ENCODE data around the gene WDR72. TPM values are rescaled to one million over a fixed set of nuclear protein-coding genes. Genes with fewer than 3 reads are reported as not detected.
"Not testable (repeated sequence)": the region's sequence is repeated elsewhere in the genome, so short reads cannot be mapped to it uniquely, and the experiment has no call there.

Gene WDR72
- total and polyA plus RNA-seq, 2 of the 8 experiments (the other 6 are each of a cell fraction or from before 2014, with no cell fraction given) = 1.2 to 1.9 TPM

DNA sequence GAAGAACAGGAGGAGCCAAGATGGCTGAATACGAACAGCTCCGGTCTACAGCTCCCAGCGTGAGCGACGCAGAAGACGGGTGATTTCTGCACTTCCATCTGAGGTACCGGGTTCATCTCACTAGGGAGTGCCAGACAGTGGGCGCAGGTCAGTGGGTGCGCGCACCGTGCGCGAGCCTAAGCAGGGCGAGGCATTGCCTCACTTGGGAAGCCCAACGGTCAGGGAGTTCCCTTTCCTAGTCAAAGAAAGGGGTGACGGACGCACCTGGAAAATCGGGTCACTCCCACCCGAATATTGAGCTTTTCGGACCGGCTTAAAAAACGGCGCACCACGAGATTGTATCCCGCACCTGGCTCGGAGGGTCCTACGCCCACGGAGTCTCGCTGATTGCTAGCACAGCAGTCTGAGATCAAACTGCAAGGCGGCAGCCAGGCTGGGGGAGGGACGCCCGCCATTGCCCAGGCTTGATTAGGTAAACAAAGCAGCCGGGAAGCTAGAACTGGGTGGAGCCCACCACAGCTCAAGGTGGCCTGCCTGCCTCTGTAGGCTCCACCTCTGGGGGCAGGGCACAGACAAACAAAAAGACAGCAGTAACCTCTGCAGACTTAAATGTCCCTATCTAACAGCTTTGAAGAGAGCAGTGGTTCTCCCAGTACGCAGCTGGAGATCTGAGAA is 218.7 kb downstream of the WDR72 start:
- CTCF ChIA-PET (ENCODE audit: partially characterized antibody); H3K9me3 ChIP-seq (ENCODE audit: insufficient read depth in 2 of 2, low read depth in 1 of 2, low read length in 1 of 2); H3K4me1 ChIP-seq (replicated peaks in 1 of 4; ENCODE audit: control insufficient read depth in 3 of 4, insufficient read depth in 4 of 4, low read length in 3 of 4); DNase-seq (ENCODE audit: low read depth in 1 of 2, low spot score in 2 of 2); H4K20me1 ChIP-seq (replicated peaks in 1 of 2; ENCODE audit: control insufficient read depth in 1 of 2, insufficient read depth in 2 of 2, low read length in 2 of 2); H2BK120ac ChIP-seq (replicated peaks; ENCODE audit: low read depth, low read length); H3K27ac ChIP-seq (ENCODE audit: low read depth, low read length); H3K9ac ChIP-seq (replicated peaks in 1 of 4; ENCODE audit: extremely low read depth in 1 of 4, low read depth in 3 of 4, low read length in 3 of 4); FAIRE-seq; H2AK5ac ChIP-seq (ENCODE audit: low read depth, low read length); H4K91ac ChIP-seq (replicated peaks; ENCODE audit: insufficient read length, low read length); H3K36me3 ChIP-seq (ENCODE audit: control insufficient read depth in 2 of 4, insufficient read depth in 4 of 4, low read length in 3 of 4); H2BK12ac ChIP-seq (ENCODE audit: low read depth, low read length); H4K8ac ChIP-seq (ENCODE audit: extremely low read depth, insufficient read depth, low read length); H3K23me2 ChIP-seq (ENCODE audit: low read depth, low read length); H3K79me2 ChIP-seq (ENCODE audit: control insufficient read depth in 1 of 2, insufficient read depth in 2 of 2, low read length in 2 of 2); H3K4ac ChIP-seq (replicated peaks; ENCODE audit: insufficient read length, low read depth, low read length); H2BK20ac ChIP-seq (ENCODE audit: low read length); H3K14ac ChIP-seq (ENCODE audit: insufficient read length); H4K5ac ChIP-seq (ENCODE audit: insufficient read length, low read depth, low read length); H2AFZ ChIP-seq (ENCODE audit: low read length); H3K79me1 ChIP-seq (ENCODE audit: low read depth, low read length); H3K56ac ChIP-seq (replicated peaks; ENCODE audit: insufficient read length, low read depth, low read length); H3K18ac ChIP-seq (ENCODE audit: extremely low read depth, low read length); H3K27me3 ChIP-seq (replicated peaks in 1 of 4; ENCODE audit: control insufficient read depth in 3 of 4, extremely low read depth in 1 of 4, insufficient read depth in 3 of 4, low read length in 3 of 4); H3K23ac ChIP-seq (ENCODE audit: insufficient read length); H2BK15ac ChIP-seq (ENCODE audit: low read length); H2BK5ac ChIP-seq (ENCODE audit: low read depth, low read length): not testable (repeated sequence)
- POLR2A ChIA-PET (ENCODE audit: partially characterized antibody) = interaction anchor here (0.8 kb wide), 1 partner anchor 13 kb away, joined by 3 read pairs; no protein-coding TSS in a partner anchor
- Histone ChIP-seq H3K4me2 (ENCODE audit: insufficient read depth in 1 of 2, low read depth in 2 of 2, low read length in 2 of 2) (peak overlapping the region in 1 of 2 experiments; percentile 37; a peak in 1 of 4 replicates), H3K4me3 (ENCODE audit: extremely low read depth in 1 of 4, insufficient read depth in 2 of 4, low read depth in 3 of 4, low read length in 4 of 4) (peak overlapping the region in 1 of 4 experiments; percentile 34; a peak in 1 of 8 replicates)
- WGBS, 2 experiments (ENCODE audit: extremely low coverage in 1 of 2, insufficient coverage in 1 of 2, insufficient read length in 1 of 2, insufficient replicate concordance in 2 of 2, low coverage in 1 of 2, low lambda C conversion rate in 2 of 2, missing lambda C conversion rate in 1 of 2) = 88% methylated on average over 10 of the region's 34 CpGs; no CpG with 5 or more reads in 1 of the 2 experiments
